ENCODE data around the gene ANGPT4.

ANGPT4 gene

GRCh38 chr20:821046-821730 is 94.9 kb downstream of the ANGPT4 start:
- DNase-seq, result no peak

- no peak for DNase-seq
Observed at GRCh38 chr20:820323-820953, 95.7 kb downstream of the ANGPT4 start.
